Measurements from ENCODE around the gene SURF4.

The SURF4 gene

DNA sequence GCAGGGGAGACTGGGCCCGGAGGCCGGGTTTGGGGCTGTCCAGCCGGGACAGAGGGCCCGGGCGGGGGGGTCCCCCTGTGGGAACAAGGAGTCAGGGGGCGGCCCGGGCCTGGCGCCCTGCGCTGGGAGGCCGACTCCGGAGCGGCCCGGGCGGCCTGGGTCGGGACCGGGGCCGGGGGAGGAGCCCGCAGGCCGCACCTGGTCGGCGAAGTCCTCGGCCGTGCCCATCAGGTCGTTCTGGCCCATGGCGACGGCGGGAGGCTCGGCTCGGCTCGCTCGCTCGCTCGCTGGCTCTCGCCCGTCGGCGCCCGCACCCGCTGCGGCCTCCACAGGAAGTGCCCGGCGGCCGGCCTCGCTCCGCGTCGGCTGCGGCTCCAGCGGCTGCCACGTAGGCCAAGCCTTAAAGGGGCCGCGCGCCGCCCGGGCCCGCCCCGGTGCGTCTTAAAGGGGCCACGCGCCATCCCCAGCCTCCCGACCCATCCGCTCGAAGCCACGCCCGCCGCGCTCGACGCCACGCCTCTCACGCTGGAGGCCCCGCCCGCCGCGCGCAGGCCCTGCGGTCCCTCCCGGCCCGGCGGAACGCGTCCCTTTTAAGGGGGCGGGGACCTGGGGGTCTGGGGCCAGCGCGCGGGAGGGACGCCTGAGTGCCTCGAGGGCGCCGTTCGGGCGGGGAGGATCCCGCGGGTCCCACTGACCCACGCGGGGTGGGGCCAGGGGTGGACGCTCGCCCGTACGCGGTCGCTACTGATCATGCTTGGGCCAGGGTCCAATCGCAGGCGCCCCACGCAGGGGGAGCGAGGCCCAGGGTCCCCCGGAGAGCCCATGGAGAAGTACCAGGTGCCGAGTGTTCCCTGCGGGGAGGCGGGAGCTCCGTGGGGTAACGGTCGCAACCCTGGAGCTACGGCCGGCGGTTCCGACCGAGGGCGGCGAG, at the start of gene SURF4, which contains the start of gene STKLD1:
TSS of gene SURF4 (minus strand) at position 337 of the 931 bp plus-strand sequence. CDS start at position 246, 91 bp downstream.
TSS of gene STKLD1 (plus strand) at position 643 of the 931 bp plus-strand sequence. CDS start at position 751, 108 bp downstream.
- Histone ChIP-seq H3K27me3 (ENCODE audit: control insufficient read depth, insufficient read depth, low read length) (no peaks in the 10 kb centered on the region), H3K4me3 (ENCODE audit: low read length) (peak within 1 kb of the TSS; percentile 76), H3K9me3 (ENCODE audit: control insufficient read depth, insufficient read depth, low read length) (no peaks in the 10 kb centered on the region; the same call in 1 of the 2 replicates), H3K27ac (ENCODE audit: low read length) (no peak within 1 kb of the TSS), H3K36me3 (ENCODE audit: control insufficient read depth, insufficient read depth, low read length) (peaks cover 4% of the 10 kb centered on the region; the same call in 1 of the 2 replicates), H3K4me1 (ENCODE audit: control insufficient read depth, insufficient read depth, low read length) (no peaks in the 10 kb centered on the region)
- DNase-seq (ENCODE audit: low read depth, low spot score): peak; percentile 73
- no CpG with 5 or more reads among the region's 120 CpGs for WGBS (ENCODE audit: insufficient coverage, insufficient read length)

DNA sequence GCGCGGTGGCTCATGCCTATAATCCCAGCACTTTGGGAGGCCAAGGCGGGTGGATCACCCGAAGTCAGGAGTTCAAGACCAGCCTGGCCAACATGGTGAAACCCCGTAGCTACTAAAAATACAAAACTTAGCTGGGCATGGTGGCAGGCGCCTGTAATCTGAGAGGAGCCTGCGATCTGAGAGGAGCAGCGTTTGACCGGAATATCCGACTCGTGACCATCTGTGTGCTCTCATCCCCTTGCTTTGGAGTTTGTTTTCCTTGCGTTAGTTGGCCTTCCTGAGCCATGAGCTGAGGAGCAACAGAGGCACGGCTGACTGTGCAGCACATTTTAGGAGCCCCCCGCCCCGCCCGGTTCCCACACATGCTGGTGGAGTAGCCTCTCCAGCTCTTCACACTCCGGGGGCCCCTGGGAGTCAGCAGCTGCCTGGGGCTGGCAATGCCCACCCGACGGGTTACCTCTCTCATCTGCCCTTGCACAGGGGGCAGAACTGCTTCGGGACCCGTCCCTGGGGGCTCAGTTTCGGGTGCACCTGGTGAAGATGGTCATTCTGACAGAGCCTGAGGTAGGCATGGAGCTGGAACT, 49.3 kb upstream of the SURF4 start:
- Histone ChIP-seq H3K27ac (ENCODE audit: low read length) (no peak overlapping the region), H3K36me3 (ENCODE audit: control insufficient read depth, insufficient read depth, low read length) (0 out of 2 replicates have a peak, but pooled peaks cover 3% of the 10 kb centered on the region), H3K27me3 (ENCODE audit: control insufficient read depth, insufficient read depth, low read length) (no peaks in the 10 kb centered on the region), H3K4me3 (ENCODE audit: low read length) (no peak overlapping the region), H3K4me1 (ENCODE audit: control insufficient read depth, insufficient read depth, low read length) (peaks cover 4% of the 10 kb centered on the region; the same call in 1 of the 2 replicates), H3K9me3 (ENCODE audit: control insufficient read depth, insufficient read depth, low read length) (no peaks in the 10 kb centered on the region)
- WGBS (ENCODE audit: insufficient coverage, insufficient read length): no CpG with 5 or more reads among the region's 22 CpGs
- no peak for DNase-seq (ENCODE audit: low read depth, low spot score)

DNA sequence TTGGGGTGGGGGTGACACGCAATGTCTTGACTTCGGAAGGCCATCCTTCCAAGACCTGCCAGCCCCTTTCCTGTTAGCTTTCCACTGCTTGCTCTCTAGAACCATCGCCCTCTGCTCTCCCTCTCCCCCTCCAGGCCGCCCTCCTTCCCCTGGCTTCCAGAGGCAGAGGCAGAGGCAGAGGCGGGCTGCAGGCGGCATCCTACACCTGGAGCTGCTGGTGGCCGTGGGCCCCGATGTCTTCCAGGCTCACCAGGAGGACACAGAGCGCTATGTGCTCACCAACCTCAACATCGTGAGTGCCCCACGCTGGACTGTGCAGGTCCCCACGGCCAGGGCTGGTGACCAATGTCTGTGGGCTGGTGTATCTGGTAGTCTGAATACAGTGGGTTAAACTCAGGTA, 48.3 kb upstream of the SURF4 start:
- 0 out of 2 replicates have a peak, but pooled peaks cover 3% of the 10 kb centered on the region for H3K36me3 ChIP-seq (ENCODE audit: control insufficient read depth, insufficient read depth, low read length)
- H3K27ac ChIP-seq (ENCODE audit: low read length): no peak overlapping the region
- H3K4me1 ChIP-seq (ENCODE audit: control insufficient read depth, insufficient read depth, low read length): peaks cover 4% of the 10 kb centered on the region; the same call in 1 of the 2 replicates
- no peaks in the 10 kb centered on the region for H3K27me3 ChIP-seq (ENCODE audit: control insufficient read depth, insufficient read depth, low read length)
- DNase-seq (ENCODE audit: low read depth, low spot score): no peak
- H3K4me3 ChIP-seq (ENCODE audit: low read length): no peak overlapping the region
- no CpG with 5 or more reads among the region's 12 CpGs for WGBS (ENCODE audit: insufficient coverage, insufficient read length)
- H3K9me3 ChIP-seq (ENCODE audit: control insufficient read depth, insufficient read depth, low read length): no peaks in the 10 kb centered on the region

DNA sequence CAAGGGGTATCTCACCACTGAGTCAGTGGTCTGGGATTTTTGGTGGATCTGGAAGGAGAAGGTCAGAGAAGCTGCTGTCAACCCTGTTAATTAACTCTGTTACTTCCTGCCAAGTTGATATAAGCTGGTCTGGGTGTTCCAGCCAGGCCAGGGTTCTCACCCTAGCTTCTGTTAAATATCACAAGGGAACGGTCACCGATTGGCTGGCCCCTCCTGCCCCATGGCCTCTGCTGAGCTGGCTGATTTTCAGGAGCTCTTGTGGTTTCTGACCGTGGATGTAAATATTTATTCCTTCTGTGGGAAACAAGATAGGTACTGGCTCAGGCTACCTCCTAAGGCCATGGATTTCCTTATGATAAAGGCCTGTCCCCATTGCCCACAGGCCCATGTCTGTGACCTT, 47.4 kb upstream of the SURF4 start:
- Histone ChIP-seq H3K9me3 (ENCODE audit: control insufficient read depth, insufficient read depth, low read length) (no peaks in the 10 kb centered on the region), H3K4me3 (ENCODE audit: low read length) (no peak overlapping the region), H3K4me1 (ENCODE audit: control insufficient read depth, insufficient read depth, low read length) (peaks cover 4% of the 10 kb centered on the region; the same call in 1 of the 2 replicates), H3K27me3 (ENCODE audit: control insufficient read depth, insufficient read depth, low read length) (no peaks in the 10 kb centered on the region), H3K36me3 (ENCODE audit: control insufficient read depth, insufficient read depth, low read length) (0 out of 2 replicates have a peak, but pooled peaks cover 3% of the 10 kb centered on the region), H3K27ac (ENCODE audit: low read length) (no peak overlapping the region)
- DNase-seq (ENCODE audit: low read depth, low spot score): no peak
- WGBS (ENCODE audit: insufficient coverage, insufficient read length): no CpG with 5 or more reads among the region's 3 CpGs

DNA sequence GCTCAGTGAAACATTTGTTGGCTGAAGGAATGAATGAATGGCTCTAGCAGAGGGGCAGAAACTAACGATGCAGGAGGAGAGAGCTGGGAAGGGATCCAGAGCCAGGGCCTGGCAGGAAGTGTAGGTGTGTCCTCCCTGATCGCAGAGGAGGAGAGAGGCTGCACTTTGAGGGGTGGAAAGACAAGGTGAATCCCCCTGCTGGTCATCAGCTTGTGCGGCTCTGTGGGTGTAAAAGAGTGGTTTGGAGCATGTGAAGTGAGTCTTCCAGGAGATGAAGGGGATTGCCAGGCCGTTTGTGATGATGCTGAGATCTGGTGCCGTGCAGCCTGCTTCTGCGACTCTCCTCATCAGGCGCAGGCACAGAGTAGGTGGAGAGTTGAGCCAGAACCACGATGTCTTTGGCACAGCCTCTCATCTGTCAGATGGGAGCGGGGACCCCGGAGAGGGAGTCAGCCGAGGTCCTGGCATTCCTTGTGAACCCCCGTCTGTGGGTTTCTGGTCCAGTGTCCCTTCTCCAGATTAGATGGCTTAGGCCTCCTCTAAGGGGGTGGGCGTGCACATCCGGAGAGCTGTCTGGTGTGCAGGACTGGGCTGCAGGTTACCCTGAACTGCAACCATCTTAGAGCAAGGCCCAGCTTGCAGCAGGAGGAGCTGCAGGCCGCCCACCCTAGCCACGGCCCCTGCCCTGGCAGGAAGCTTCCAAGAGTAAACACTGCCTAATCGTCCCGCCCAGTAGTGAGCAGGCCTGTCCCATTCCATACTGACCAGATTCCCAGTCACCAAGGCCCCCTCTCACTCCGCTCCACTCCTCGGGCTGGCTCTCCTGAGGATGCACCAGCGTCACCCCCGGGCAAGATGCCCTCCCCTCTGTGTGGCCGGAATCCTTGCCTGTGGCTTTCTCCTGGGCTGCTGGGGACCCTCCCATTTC, 46.0 kb upstream of the SURF4 start, which contains the start of gene ADAMTS13:
TSS of gene ADAMTS13 (plus strand) at position 753 of the 928 bp plus-strand sequence. CDS start at position 830, 77 bp downstream.
- H3K36me3 ChIP-seq (ENCODE audit: control insufficient read depth, insufficient read depth, low read length): 0 out of 2 replicates have a peak, but pooled peaks cover 3% of the 10 kb centered on the region
- no peaks in the 10 kb centered on the region for H3K9me3 ChIP-seq (ENCODE audit: control insufficient read depth, insufficient read depth, low read length)
- DNase-seq (ENCODE audit: low read depth, low spot score): no peak
- WGBS (ENCODE audit: insufficient coverage, insufficient read length): no CpG with 5 or more reads among the region's 23 CpGs
- H3K4me1 ChIP-seq (ENCODE audit: control insufficient read depth, insufficient read depth, low read length): 0 out of 2 replicates have a peak, but pooled peaks cover 1% of the 10 kb centered on the region
- H3K27me3 ChIP-seq (ENCODE audit: control insufficient read depth, insufficient read depth, low read length): no peaks in the 10 kb centered on the region
- no peak within 1 kb of the TSS for H3K27ac ChIP-seq (ENCODE audit: low read length)
- no peak within 1 kb of the TSS for H3K4me3 ChIP-seq (ENCODE audit: low read length)

DNA sequence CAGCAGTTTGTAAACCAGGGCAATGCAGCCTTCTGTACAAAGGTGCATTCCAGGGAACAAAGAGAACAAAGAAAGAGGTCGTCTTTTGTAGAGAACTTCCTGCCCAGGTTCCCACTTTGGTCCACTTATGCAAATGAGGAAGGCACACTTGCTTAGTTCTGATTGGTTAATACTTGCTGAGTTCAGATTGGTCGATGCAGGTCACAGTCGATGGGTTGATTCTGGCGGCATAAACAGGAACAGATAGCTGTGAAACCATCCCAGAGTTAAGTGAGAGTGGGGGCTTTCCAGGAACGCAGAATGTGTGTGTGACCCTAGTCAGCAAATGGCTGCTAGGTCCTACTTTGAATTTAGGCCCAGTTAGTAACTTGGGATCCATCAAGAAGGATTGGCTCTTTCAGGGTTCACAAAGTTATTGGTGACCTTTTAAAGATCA, 44.5 kb upstream of the SURF4 start:
- H3K4me1 ChIP-seq (ENCODE audit: control insufficient read depth, insufficient read depth, low read length): 0 out of 2 replicates have a peak, but pooled peaks cover 1% of the 10 kb centered on the region
- no peaks in the 10 kb centered on the region for H3K27me3 ChIP-seq (ENCODE audit: control insufficient read depth, insufficient read depth, low read length)
- WGBS (ENCODE audit: insufficient coverage, insufficient read length): no CpG with 5 or more reads among the region's 5 CpGs
- no peak for DNase-seq (ENCODE audit: low read depth, low spot score)
- H3K27ac ChIP-seq (ENCODE audit: low read length): no peak overlapping the region
- H3K4me3 ChIP-seq (ENCODE audit: low read length): no peak overlapping the region
- H3K36me3 ChIP-seq (ENCODE audit: control insufficient read depth, insufficient read depth, low read length): no peaks in the 10 kb centered on the region
- H3K9me3 ChIP-seq (ENCODE audit: control insufficient read depth, insufficient read depth, low read length): no peaks in the 10 kb centered on the region

DNA sequence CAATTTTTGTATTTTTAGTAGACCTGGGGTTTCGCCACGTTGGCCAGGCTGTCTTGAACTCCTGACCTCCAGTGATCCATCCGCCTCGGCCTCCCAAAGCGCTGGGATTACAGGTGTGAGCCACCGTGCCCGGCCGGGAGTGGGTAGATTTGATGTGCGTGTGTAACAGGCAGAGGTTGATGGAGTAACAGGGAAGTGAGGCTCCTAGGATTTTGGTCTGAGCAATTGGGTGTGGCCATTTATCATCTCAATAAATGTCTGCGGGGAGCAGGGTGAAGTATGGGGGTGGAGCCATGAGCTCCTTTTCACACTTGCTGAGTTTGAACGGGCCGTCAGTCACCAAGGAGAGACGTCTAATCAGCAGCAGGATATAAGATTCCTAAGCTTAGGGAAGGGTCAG, 43.1 kb upstream of the SURF4 start:
- Histone ChIP-seq H3K27ac (ENCODE audit: low read length) (no peak overlapping the region), H3K4me3 (ENCODE audit: low read length) (no peak overlapping the region)

DNA sequence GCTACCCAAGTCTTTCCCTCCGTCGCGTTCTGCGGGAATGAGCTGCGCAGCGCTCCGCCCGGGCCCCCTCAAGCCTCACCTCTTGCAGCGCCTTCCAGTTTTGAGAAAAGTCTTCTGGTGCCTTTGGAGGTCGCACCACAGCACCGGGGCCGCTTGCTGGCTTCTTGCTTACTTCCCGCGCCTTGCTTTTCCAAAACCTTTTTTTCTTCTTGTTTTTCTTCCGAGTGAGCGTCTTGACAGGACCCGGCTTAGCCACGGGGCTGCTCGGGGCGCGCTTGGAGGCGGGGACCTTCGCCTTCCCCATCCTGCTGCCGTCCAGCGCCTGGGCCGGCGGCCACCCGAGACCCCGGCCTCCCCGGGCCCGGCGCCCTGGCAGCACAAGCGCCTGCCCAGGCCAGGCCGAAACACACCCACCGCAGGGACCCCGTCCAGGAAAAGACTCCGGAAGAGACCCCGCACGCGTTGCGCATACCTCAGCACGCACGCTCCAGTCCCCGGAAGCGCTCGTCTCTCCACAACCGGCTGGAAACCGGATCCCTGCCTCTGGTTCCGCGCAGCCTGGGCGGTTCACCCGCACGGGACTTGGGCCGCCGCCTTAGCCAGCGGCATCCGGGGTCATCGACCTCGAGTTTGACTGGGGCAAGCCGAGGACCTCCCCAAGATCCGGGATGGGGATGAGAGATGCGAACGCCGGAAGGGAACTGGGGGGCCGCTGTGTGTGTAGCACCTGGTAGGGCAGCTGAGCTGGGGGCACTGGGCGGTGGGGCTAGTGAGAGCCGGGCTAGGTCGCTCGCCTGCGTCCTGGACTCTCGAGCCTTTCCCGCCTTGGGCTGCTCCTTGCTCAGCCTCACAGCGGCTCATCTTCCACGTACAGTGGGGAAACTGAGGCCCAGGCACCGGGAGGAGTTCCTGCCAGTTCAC, 41.9 kb upstream of the SURF4 start, which contains the start of gene REXO4:
TSS of gene REXO4 (minus strand) at position 470 of the 921 bp plus-strand sequence. CDS start at position 304, 166 bp downstream.
- DNase-seq (ENCODE audit: low read depth, low spot score): no peak
- Histone ChIP-seq H3K36me3 (ENCODE audit: control insufficient read depth, insufficient read depth, low read length) (peaks cover 7% of the 10 kb centered on the region), H3K9me3 (ENCODE audit: control insufficient read depth, insufficient read depth, low read length) (no peaks in the 10 kb centered on the region), H3K27ac (ENCODE audit: low read length) (no peak within 1 kb of the TSS), H3K27me3 (ENCODE audit: control insufficient read depth, insufficient read depth, low read length) (no peaks in the 10 kb centered on the region), H3K4me3 (ENCODE audit: low read length) (peak within 1 kb of the TSS; percentile 77), H3K4me1 (ENCODE audit: control insufficient read depth, insufficient read depth, low read length) (0 out of 2 replicates have a peak, but pooled peaks cover 1% of the 10 kb centered on the region)
- WGBS (ENCODE audit: insufficient coverage, insufficient read length): no CpG with 5 or more reads among the region's 75 CpGs

More for the DNA sequence above, 43.1 kb upstream of the SURF4 start:
- H3K4me1 ChIP-seq (ENCODE audit: control insufficient read depth, insufficient read depth, low read length): 0 out of 2 replicates have a peak, but pooled peaks cover 1% of the 10 kb centered on the region
- no peak for DNase-seq (ENCODE audit: low read depth, low spot score)
- no peaks in the 10 kb centered on the region for H3K27me3 ChIP-seq (ENCODE audit: control insufficient read depth, insufficient read depth, low read length)
- H3K9me3 ChIP-seq (ENCODE audit: control insufficient read depth, insufficient read depth, low read length): no peaks in the 10 kb centered on the region
- H3K36me3 ChIP-seq (ENCODE audit: control insufficient read depth, insufficient read depth, low read length): peaks cover 6% of the 10 kb centered on the region; the same call in 1 of the 2 replicates
- WGBS (ENCODE audit: insufficient coverage, insufficient read length): no CpG with 5 or more reads among the region's 13 CpGs

DNA sequence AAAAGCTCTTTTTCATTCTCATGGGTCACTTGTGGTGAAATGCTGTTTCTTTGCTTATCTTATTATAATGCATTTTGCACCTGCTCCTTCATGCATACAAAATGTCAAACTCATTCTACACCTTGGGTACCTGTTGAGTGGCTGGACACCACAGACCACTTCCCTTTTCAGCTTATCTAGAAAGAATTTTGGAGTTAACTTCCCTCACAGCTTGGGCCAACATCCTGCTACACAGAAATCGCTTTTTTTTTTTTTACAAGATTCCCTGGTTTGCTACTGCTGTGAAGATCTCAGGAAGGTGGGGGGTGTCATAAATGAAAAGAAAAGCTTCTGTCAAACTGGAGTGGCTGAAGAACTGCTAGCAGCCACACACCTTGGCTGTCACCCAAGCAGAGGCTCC, 39.3 kb upstream of the SURF4 start:
- peaks cover 14% of the 10 kb centered on the region for H3K36me3 ChIP-seq (ENCODE audit: control insufficient read depth, insufficient read depth, low read length)
- no CpG with 5 or more reads among the region's 1 CpG for WGBS (ENCODE audit: insufficient coverage, insufficient read length)
- H3K27me3 ChIP-seq (ENCODE audit: control insufficient read depth, insufficient read depth, low read length): no peaks in the 10 kb centered on the region
- no peak overlapping the region for H3K4me3 ChIP-seq (ENCODE audit: low read length)
- H3K27ac ChIP-seq (ENCODE audit: low read length): no peak overlapping the region
- H3K4me1 ChIP-seq (ENCODE audit: control insufficient read depth, insufficient read depth, low read length): no peaks in the 10 kb centered on the region
- no peaks in the 10 kb centered on the region for H3K9me3 ChIP-seq (ENCODE audit: control insufficient read depth, insufficient read depth, low read length)
- no peak for DNase-seq (ENCODE audit: low read depth, low spot score)
